MM.1S (cell line): ENCODE results near the gene FXYD3.

ENCODE experiments used
- DNase-seq: peaks from one replicate; pipeline ENCODE4 v3.0.0-alpha.2; 2015
- H2AFZ ChIP-seq: fragments of 300-600 bp; sonication (generic); 2 replicates; pipeline ENCODE4 v1.6.0; 2016; ENCODE audit warnings: antibody characterized with exemption, low read length
- H3F3A ChIP-seq: fragments of 300-600 bp; sonication (generic); 2 replicates; pipeline ENCODE4 v1.6.1; 2016; ENCODE audit warnings: mild to moderate bottlenecking, antibody characterized with exemption, low read length, moderate library complexity, mixed read lengths; ENCODE audit not compliant: insufficient read depth
- H3K27ac ChIP-seq: fragments of 300-600 bp; sonication (generic); 2 replicates; pipeline ENCODE4 v1.5.1; 2016; ENCODE audit warnings: mild to moderate bottlenecking, low read length
- H3K27me3 ChIP-seq: fragments of 300-600 bp; sonication (generic); replicated peaks from 2 replicates; pipeline ENCODE4 v1.6.0; 2016; ENCODE audit warnings: low read length; ENCODE audit not compliant: insufficient read depth
- H3K36me3 ChIP-seq: fragments of 300-600 bp; sonication (generic); replicated peaks from 2 replicates; pipeline ENCODE4 v1.6.1; 2016; ENCODE audit warnings: mild to moderate bottlenecking, low read length, mixed read lengths; ENCODE audit not compliant: insufficient read depth
- H3K4me1 ChIP-seq: fragments of 300-600 bp; sonication (generic); 2 replicates; pipeline ENCODE4 v1.6.1; 2016; ENCODE audit warnings: low read length, mixed read lengths
- H3K4me2 ChIP-seq: fragments of 300-600 bp; sonication (generic); 2 replicates; pipeline ENCODE4 v1.6.0; 2016; ENCODE audit warnings: low read depth, low read length
- H3K4me3 ChIP-seq: fragments of 300-600 bp; sonication (generic); 2 replicates; pipeline ENCODE4 v1.5.1; 2016; ENCODE audit warnings: low read length, mixed read lengths
- H3K79me2 ChIP-seq: fragments of 300-600 bp; sonication (generic); 2 replicates; pipeline ENCODE4 v1.6.1; 2016; ENCODE audit warnings: mixed run types, low read length, mixed read lengths
- H3K9ac ChIP-seq: fragments of 300-600 bp; sonication (generic); 2 replicates; pipeline ENCODE4 v1.6.1; 2016; ENCODE audit warnings: low read length, mixed read lengths
- H3K9me2 ChIP-seq: fragments of 300-600 bp; sonication (generic); replicated peaks from 2 replicates; pipeline ENCODE4 v1.6.1; 2016; ENCODE audit warnings: mild to moderate bottlenecking, low read length, mixed read lengths; ENCODE audit not compliant: insufficient read depth
- H3K9me3 ChIP-seq: fragments of 300-600 bp; sonication (generic); replicated peaks from 2 replicates; pipeline ENCODE4 v1.6.1; 2016; ENCODE audit warnings: mild to moderate bottlenecking, low read length, mixed read lengths; ENCODE audit not compliant: insufficient read depth
- H4K20me1 ChIP-seq: fragments of 300-600 bp; sonication (generic); 2 replicates; pipeline ENCODE4 v1.6.1; 2016; ENCODE audit warnings: mild to moderate bottlenecking, low read length, moderate library complexity, mixed read lengths; ENCODE audit not compliant: insufficient read depth
- EZH2 ChIP-seq: fragments of 300-600 bp; sonication (generic); optimal IDR thresholded peaks from 2 replicates; pipeline ENCODE3; 2017; ENCODE audit warnings: low read depth, mild to moderate bottlenecking, antibody characterized with exemption, low read length, mixed read lengths
- EZH2phosphoT487 ChIP-seq: fragments of 300-600 bp; sonication (generic); IDR thresholded peaks from 2 replicates; pipeline ENCODE4 v1.6.1; 2018; ENCODE audit warnings: antibody characterized with exemption, low read length
- TF ChIP-seq, protein P1 (sequence below): fragments of 300-600 bp; sonication (generic); IDR thresholded peaks from 2 replicates; pipeline ENCODE4 v1.5.1; 2016; ENCODE audit warnings: antibody characterized with exemption, low read length, mixed read lengths

FXYD3 gene, protein sequence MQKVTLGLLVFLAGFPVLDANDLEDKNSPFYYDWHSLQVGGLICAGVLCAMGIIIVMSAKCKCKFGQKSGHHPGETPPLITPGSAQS

GRCh38 chr19:35115177-35115951, at the start of gene FXYD3:
Gene FXYD3 (plus strand): TSS chr19:35115823. CDS start chr19:35119377, 3,554 bp downstream.
- Histone ChIP-seq H3K36me3 (no peaks in the 10 kb centered on the region), H3K4me3 (no peak within 1 kb of the TSS)
- TF ChIP-seq EZH2 (no peak), EZH2phosphoT487 (no peak)
- TF ChIP-seq, protein P1, sequence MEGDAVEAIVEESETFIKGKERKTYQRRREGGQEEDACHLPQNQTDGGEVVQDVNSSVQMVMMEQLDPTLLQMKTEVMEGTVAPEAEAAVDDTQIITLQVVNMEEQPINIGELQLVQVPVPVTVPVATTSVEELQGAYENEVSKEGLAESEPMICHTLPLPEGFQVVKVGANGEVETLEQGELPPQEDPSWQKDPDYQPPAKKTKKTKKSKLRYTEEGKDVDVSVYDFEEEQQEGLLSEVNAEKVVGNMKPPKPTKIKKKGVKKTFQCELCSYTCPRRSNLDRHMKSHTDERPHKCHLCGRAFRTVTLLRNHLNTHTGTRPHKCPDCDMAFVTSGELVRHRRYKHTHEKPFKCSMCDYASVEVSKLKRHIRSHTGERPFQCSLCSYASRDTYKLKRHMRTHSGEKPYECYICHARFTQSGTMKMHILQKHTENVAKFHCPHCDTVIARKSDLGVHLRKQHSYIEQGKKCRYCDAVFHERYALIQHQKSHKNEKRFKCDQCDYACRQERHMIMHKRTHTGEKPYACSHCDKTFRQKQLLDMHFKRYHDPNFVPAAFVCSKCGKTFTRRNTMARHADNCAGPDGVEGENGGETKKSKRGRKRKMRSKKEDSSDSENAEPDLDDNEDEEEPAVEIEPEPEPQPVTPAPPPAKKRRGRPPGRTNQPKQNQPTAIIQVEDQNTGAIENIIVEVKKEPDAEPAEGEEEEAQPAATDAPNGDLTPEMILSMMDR = no peak

DNA sequence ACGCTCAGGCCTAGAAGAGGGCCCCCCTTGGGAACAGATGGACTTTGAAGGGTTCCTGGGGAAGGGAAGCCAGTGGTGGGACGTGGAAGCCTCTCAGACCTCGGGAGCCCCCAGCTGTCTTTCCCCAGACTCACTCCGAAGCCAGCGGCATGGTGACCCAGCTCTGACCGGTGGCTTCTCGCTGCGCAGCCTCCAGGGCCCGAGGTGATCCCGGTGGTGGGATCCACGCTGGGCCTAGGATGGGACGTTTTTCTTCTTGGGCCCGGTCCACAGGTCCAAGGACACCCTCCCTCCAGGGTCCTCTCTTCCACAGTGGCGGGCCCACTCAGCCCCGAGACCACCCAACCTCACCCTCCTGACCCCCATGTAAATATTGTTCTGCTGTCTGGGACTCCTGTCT, 49.5 kb upstream of the FXYD3 start:
- H3K4me1 ChIP-seq = no peaks in the 10 kb centered on the region
- no peak overlapping the region for H3K27ac ChIP-seq
- H3K9me2 ChIP-seq = no peaks in the 10 kb centered on the region
- no peak for DNase-seq
- H3K4me3 ChIP-seq = no peak overlapping the region
- TF ChIP-seq EZH2 (no peak), EZH2phosphoT487 (no peak)
- TF ChIP-seq, protein P1 = no peak
- H3K9me3 ChIP-seq = no peaks in the 10 kb centered on the region
- no peak overlapping the region for H3K4me2 ChIP-seq
- H3K27me3 ChIP-seq = peaks cover 52% of the 10 kb centered on the region
- H4K20me1 ChIP-seq = no peaks in the 10 kb centered on the region
- no peak overlapping the region for H3K9ac ChIP-seq
- no peaks in the 10 kb centered on the region for H3K79me2 ChIP-seq
- H2AFZ ChIP-seq = peak overlapping the region; percentile 9; the same call in 1 of the 2 replicates
- no peaks in the 10 kb centered on the region for H3F3A ChIP-seq
- H3K36me3 ChIP-seq = no peaks in the 10 kb centered on the region

More at GRCh38 chr19:35115177-35115951, at the start of gene FXYD3:
- no peak for DNase-seq
- H3K4me2 ChIP-seq = no peak within 1 kb of the TSS
- no peaks in the 10 kb centered on the region for H3K9me2 ChIP-seq
- H3K27ac ChIP-seq = no peak within 1 kb of the TSS
- H2AFZ ChIP-seq = no peak within 1 kb of the TSS
- H3K4me1 ChIP-seq = no peaks in the 10 kb centered on the region
- H4K20me1 ChIP-seq = no peaks in the 10 kb centered on the region
- H3F3A ChIP-seq = no peaks in the 10 kb centered on the region
- no peaks in the 10 kb centered on the region for H3K9me3 ChIP-seq
- H3K9ac ChIP-seq = no peak within 1 kb of the TSS
- peaks cover 69% of the 10 kb centered on the region for H3K27me3 ChIP-seq
- H3K79me2 ChIP-seq = no peaks in the 10 kb centered on the region

- Histone ChIP-seq H3K27me3 (peaks cover 51% of the 10 kb centered on the region), H3K4me3 (no peak overlapping the region), H4K20me1 (no peaks in the 10 kb centered on the region), H3F3A (no peaks in the 10 kb centered on the region), H3K79me2 (no peaks in the 10 kb centered on the region), H3K4me1 (no peaks in the 10 kb centered on the region), H3K27ac (no peak overlapping the region), H3K9me3 (no peaks in the 10 kb centered on the region), H3K9me2 (no peaks in the 10 kb centered on the region), H2AFZ (peak overlapping the region; percentile 9; the same call in 1 of the 2 replicates), H3K36me3 (no peaks in the 10 kb centered on the region), H3K9ac (no peak overlapping the region), H3K4me2 (peak overlapping the region; percentile 30; the same call in 1 of the 2 replicates)
- TF ChIP-seq, protein P1 = peak; percentile 89
- TF ChIP-seq EZH2 = no peak
- DNase-seq = peak; percentile 80
Observed at GRCh38 chr19:35066691-35067563, 48.7 kb upstream of the FXYD3 start.
